ENCODE measurements around the gene ATG4A. TPM values are rescaled to one million over a fixed set of nuclear protein-coding genes. Genes with fewer than 3 reads are reported as not detected.

Gene ATG4A
- total RNA-seq, 1 experiment from 2014 or later = 6.4 TPM

DNA sequence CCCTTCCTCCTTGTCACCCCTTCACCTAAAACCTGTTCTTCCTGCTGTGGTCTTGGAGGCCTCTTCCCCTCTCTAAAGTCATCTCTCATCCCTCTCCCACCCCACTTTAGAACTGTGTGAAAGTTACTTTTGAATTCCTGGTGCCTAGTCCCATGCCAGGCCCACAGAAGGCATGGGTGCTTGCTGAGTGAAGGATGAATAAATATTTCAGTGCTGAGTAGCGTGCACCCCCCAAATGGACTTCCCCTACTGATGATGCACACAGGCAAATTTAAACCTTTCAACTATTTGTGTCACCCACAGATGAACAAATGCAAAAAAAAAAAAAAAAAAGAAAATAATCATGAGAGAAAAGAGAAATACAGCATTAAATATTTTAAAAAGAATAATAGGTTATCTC, 20.0 kb upstream of the ATG4A start:
- Histone ChIP-seq H3K79me2 (ENCODE audit: insufficient read depth, low read length) (no peaks in the 10 kb centered on the region), H2AFZ (ENCODE audit: low read length) (no peak overlapping the region), H3K27ac (ENCODE audit: insufficient read length, low read depth, low read length) (no peak overlapping the region), H3K4me2 (ENCODE audit: insufficient read depth, insufficient read length, low read length) (no peak overlapping the region), H3T11ph (ENCODE audit: low read length) (no peak overlapping the region), H3K56ac (ENCODE audit: insufficient read length, low read depth, low read length) (no peak overlapping the region), H3K27me3 (ENCODE audit: insufficient read depth, low read length) (no peaks in the 10 kb centered on the region), H2BK12ac (ENCODE audit: insufficient read length, low read depth, low read length) (no peak overlapping the region), H3K23me2 (ENCODE audit: insufficient read length, low read depth, low read length, poor library complexity, severe bottlenecking) (no peaks in the 10 kb centered on the region), H3K4me1 (ENCODE audit: insufficient read depth, low read length) (no peaks in the 10 kb centered on the region), H3K9ac (ENCODE audit: extremely low read depth, insufficient read length, low read length) (no peak overlapping the region), H4K20me1 (ENCODE audit: control insufficient read depth, insufficient read depth, insufficient read length) (no peaks in the 10 kb centered on the region), H3K18ac (ENCODE audit: insufficient read length, low read depth, low read length) (no peak overlapping the region), H3K23ac (ENCODE audit: insufficient read length, low read depth, low read length) (no peak overlapping the region), H3K79me1 (ENCODE audit: insufficient read depth, low read depth, low read length, poor library complexity, severe bottlenecking) (no peaks in the 10 kb centered on the region), H2BK5ac (ENCODE audit: insufficient read length, low read length) (no peak overlapping the region), H2BK120ac (ENCODE audit: low read depth, low read length, poor library complexity, severe bottlenecking) (no peak overlapping the region), H2AK5ac (ENCODE audit: insufficient read length, low read length) (no peak overlapping the region), H4K8ac (replicated peaks; ENCODE audit: insufficient read length, low read depth, low read length) (no peak overlapping the region), H3K9me3 (ENCODE audit: control insufficient read depth, low read depth, low read length) (no peaks in the 10 kb centered on the region), H3K14ac (ENCODE audit: insufficient read depth, low read length) (no peak overlapping the region), H3K4ac (ENCODE audit: low read depth, low read length) (no peak overlapping the region), H2BK15ac (ENCODE audit: low read depth, low read length) (no peak overlapping the region), H4K91ac (ENCODE audit: insufficient read length, low read depth, low read length) (no peak overlapping the region), H2BK20ac (ENCODE audit: low read depth, low read length, poor library complexity, severe bottlenecking) (no peak overlapping the region), H4K5ac (ENCODE audit: insufficient read length, low read depth, low read length) (no peak overlapping the region)
- Mint-ChIP-seq H3K27ac (no peak overlapping the region), H3K27me3 (ENCODE audit: low read depth) (peaks cover 2% of the 10 kb centered on the region), H3K4me3 (no peak overlapping the region), H3K4me1 (peaks cover 4 to 8% of the 10 kb centered on the region in 2 experiments), H3K9me3 (no peaks in the 10 kb centered on the region), H3K36me3 (ENCODE audit: insufficient read depth in 1 of 3, low read depth in 3 of 3) (no peaks in the 10 kb centered on the region)
- TF ChIP-seq, protein P1, sequence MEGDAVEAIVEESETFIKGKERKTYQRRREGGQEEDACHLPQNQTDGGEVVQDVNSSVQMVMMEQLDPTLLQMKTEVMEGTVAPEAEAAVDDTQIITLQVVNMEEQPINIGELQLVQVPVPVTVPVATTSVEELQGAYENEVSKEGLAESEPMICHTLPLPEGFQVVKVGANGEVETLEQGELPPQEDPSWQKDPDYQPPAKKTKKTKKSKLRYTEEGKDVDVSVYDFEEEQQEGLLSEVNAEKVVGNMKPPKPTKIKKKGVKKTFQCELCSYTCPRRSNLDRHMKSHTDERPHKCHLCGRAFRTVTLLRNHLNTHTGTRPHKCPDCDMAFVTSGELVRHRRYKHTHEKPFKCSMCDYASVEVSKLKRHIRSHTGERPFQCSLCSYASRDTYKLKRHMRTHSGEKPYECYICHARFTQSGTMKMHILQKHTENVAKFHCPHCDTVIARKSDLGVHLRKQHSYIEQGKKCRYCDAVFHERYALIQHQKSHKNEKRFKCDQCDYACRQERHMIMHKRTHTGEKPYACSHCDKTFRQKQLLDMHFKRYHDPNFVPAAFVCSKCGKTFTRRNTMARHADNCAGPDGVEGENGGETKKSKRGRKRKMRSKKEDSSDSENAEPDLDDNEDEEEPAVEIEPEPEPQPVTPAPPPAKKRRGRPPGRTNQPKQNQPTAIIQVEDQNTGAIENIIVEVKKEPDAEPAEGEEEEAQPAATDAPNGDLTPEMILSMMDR (conservative IDR thresholded peaks at IDR 0.05) = no peak
- DNase-seq = no peak
- no CpG with 5 or more reads among the region's 1 CpG for WGBS (ENCODE audit: extremely low coverage, insufficient read length, low lambda C conversion rate)

Measured in H9 (cell line).